GM18498 (cell line): ENCODE measurements around the gene MMP24.

Experiments
- ATAC-seq: cut with Tn5 transposase; IDR thresholded peaks from one replicate; pipeline ENCODE4 v1.9.1; 2021; ENCODE audit warnings: mild to moderate bottlenecking, moderate library complexity; ENCODE audit not compliant: unreplicated experiment

Gene MMP24

GRCh38 chr20:35291654-35292503, 65.4 kb downstream of the MMP24 start, which contains the start of gene FAM83C:
FAM83C (minus strand) TSS chr20:35292425; CDS start chr20:35292304, 121 bp downstream.
- no peak for ATAC-seq

GRCh38 chr20:35292504-35293285, 66.2 kb downstream of the MMP24 start:
- no peak for ATAC-seq

- ATAC-seq, result no peak
These were observed 67.1 kb downstream of the MMP24 start for GRCh38 chr20:35293303-35294292.

GRCh38 chr20:35294293-35294685, 67.8 kb downstream of the MMP24 start:
- ATAC-seq, result no peak

- no peak for ATAC-seq
These were observed 68.6 kb downstream of the MMP24 start for GRCh38 chr20:35295058-35295457.

- ATAC-seq, result no peak
These were observed 69.2 kb downstream of the MMP24 start for GRCh38 chr20:35295674-35296073.

GRCh38 chr20:35296101-35296554, 69.6 kb downstream of the MMP24 start:
- ATAC-seq, result no peak

- ATAC-seq, result no peak
These were observed 70.7 kb downstream of the MMP24 start for GRCh38 chr20:35297155-35297554.

GRCh38 chr20:35297740-35298139, 71.2 kb downstream of the MMP24 start:
- no peak for ATAC-seq

- ATAC-seq, result no peak
These were observed 71.8 kb downstream of the MMP24 start for GRCh38 chr20:35298264-35298663.

- no peak for ATAC-seq
These were observed 73.3 kb downstream of the MMP24 start for GRCh38 chr20:35299780-35300179.

- no peak for ATAC-seq
These were observed 74.2 kb downstream of the MMP24 start for GRCh38 chr20:35300469-35301262.

GRCh38 chr20:35301426-35301825, 74.9 kb downstream of the MMP24 start:
- no peak for ATAC-seq

- ATAC-seq, result no peak
These were observed 76.2 kb downstream of the MMP24 start for GRCh38 chr20:35302421-35303335.

- no peak for ATAC-seq
These were observed 76.9 kb downstream of the MMP24 start for GRCh38 chr20:35303382-35303734.

- no peak for ATAC-seq
These were observed 77.4 kb downstream of the MMP24 start for GRCh38 chr20:35303735-35304491.

GRCh38 chr20:35304956-35305355, 78.5 kb downstream of the MMP24 start:
- ATAC-seq, result no peak
